Stimulated activated CD4-positive, alpha-beta T cell treated with anti-CD3 and anti-CD28 coated beads, Interleukin-2, amount 100 ng/mL, for 48 hours (primary cell): ENCODE measurements around the gene BLTP3A.

ENCODE experiments used
- DNase-seq, 2 donors: peaks; one replicate each; pipeline ENCODE4 v3.0.0-alpha.2; 2020

BLTP3A gene

DNA sequence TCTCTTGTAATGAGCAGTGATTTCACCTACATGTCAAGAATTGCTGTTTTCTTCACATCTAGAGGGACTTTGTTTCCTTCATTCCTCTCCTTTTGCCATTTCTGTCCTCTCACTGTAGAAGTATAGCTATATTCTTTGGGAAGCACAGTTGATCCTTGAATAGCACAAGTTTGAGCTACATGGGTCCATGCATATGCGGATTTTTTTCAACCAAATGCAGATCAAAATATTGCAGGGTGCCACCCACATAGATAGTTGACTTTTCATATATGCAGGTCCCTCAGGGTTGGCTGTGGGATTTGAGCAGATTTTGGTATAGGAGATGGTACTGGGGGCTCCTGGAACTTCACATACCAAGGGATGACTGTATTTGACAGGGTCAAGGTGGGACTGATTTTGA lies 41.1 kb downstream of the BLTP3A start:
- no peak for DNase-seq

DNA sequence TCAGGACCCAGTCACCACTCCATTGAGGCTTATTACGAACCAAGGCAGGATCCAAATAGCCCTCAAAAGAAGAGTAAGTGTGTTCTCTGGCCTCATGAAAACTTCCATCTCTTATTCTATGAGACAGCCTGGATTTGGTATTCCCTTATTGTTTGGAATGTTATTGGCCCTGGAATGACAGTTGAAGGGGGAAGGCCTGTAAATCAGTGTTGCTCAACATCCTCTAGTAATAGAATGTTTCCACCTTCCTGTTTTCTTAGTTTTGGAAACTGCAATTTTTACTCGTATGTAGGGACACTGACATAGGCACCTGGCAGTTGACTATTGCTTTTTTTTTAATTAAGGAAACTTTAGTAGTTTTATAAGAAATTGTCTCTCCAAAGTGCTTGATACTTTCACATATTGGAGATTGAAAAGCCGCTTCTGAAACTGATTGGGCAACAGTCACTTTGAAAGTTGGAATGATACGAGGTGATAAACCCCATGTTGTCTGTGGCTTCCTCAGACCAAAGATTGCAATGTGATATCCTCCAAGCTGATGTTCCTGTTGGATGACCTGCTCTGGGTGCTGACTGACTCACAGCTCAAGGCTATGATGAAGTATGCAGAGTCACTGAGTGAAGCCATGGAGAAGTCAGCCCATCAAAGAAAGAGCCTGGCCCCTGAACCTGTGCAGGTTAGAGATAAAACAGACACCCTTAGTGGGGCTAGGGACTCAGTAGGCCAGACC lies 43.1 kb downstream of the BLTP3A start:
- DNase-seq = no peak

DNA sequence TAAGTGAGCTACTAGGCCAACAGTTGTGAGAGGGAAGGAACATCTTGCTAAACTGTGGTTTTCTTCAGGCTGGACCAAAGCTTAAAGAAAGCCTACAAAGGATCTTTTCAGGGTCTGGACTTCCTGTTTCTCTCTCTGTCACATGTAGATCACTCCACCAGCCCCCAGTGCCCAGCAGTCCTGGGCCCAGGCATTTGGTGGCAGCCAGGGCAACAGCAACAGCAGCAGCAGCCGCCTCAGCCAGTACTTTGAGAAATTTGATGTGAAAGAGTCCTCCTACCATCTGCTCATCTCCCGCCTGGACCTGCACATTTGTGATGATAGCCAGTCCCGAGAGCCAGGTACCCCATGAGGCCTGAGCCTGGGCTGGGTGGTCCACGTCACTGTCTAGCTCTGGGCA lies 44.1 kb downstream of the BLTP3A start:
- DNase-seq = no peak

DNA sequence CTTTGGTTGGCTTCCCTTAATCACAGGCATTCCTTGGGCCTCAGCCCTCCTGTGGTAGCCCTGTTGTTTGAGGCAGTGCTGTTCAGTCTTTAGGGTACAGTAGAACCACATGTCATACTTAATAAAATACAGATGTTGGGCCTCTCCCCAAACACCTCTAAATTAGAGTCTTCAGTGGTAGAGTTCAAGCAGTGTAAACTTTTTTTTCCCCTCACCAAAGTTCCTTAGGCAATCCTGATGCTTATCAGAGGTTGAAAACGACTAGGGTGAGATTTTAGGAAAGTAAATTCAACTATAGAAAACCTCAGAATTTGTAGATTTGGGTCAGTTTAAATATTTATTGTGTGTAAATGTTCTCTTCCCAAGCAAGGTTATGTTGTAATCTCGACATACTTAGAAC lies 44.6 kb downstream of the BLTP3A start:
- no peak for DNase-seq

DNA sequence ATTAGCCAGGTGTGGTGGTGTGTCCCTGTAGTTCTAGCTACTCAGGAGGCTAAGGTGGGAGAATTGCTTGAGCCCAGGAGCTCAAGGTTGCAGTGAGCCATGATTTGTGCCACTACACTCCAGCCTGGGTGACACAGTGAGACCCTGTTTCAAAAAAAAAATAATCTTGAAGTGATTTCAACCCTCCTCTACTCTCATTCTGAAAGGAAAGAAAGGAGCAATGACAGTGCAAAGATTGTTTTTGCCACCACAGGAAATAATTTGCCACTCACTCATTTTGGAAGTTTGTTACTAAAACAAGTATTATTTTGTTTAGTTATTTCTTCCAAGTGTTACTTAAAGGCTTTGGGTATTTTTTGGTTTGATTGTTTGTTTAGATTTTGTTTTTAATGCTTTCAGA lies 45.6 kb downstream of the BLTP3A start:
- no peak for DNase-seq

DNA sequence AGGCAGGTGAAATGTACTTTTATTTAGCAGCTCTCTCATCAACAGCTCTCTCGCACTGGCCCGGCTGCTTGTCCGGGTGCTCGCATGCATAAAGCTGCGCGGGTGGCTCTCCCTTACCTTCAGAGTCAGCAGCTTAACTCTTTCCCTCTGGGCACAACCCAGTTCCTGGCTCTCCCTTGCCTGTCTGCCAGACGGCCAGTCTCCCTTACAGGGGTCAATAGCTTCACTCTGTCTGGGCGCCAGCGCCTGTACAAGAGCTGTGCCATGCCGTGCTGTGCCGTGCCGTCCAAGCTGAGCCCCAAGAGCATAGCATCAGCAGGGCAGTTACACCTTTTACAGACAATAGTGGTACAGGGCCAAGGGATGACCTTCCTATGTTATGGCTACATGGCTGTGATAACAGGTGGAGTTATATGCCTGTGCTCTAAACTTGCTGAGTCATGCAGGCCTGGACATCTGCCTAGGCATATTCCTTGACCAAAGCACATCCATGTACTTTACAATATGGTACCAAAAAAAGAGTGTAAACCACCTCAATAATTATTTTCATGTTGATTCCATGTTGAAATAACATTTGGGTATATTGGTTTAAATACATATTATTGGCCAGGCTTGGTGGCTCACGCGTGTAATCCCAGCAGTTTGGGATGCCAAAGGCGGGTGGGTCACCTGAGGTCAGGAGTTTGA lies 47.9 kb downstream of the BLTP3A start:
- no peak for DNase-seq
